Skeletal muscle satellite cell (primary cell): ENCODE results near the gene RNU1-1.
"Not testable (repeated sequence)": the region's sequence is repeated elsewhere in the genome, so short reads cannot be mapped to it uniquely, and the experiment has no call there.

Experiments used
- H3K27me3 ChIP-seq: 2 replicates; pipeline ENCODE4 v1.7.0; 2013; ENCODE audit warnings: low read length; ENCODE audit not compliant: control insufficient read depth, insufficient read depth
- H3K36me3 ChIP-seq: 2 replicates; pipeline ENCODE4 v1.7.0; 2013; ENCODE audit warnings: mild to moderate bottlenecking, control low read depth, low read length; ENCODE audit not compliant: insufficient read depth
- H3K4me1 ChIP-seq: 2 replicates; pipeline ENCODE4 v1.7.0; 2013; ENCODE audit warnings: low read length; ENCODE audit not compliant: control insufficient read depth, insufficient read depth
- H3K4me2 ChIP-seq: 2 replicates; pipeline ENCODE4 v1.7.0; 2013; ENCODE audit warnings: mild to moderate bottlenecking, low read length
- H3K4me3 ChIP-seq: 2 replicates; pipeline ENCODE4 v1.7.0; 2013; ENCODE audit warnings: low read length
- H3K9ac ChIP-seq: 2 replicates; pipeline ENCODE4 v1.7.0; 2013; ENCODE audit warnings: mild to moderate bottlenecking, low read depth, low read length, moderate library complexity
- H3K9me3 ChIP-seq: replicated peaks from 2 replicates; pipeline ENCODE4 v1.7.0; 2013; ENCODE audit warnings: mild to moderate bottlenecking, control low read depth, low read length

RNU1-1 gene

GRCh38 chr1:16487011-16487410, 27.1 kb downstream of the RNU1-1 start:
- not testable (repeated sequence) for H3K36me3 ChIP-seq, H3K4me2 ChIP-seq, H3K9me3 ChIP-seq, H3K4me1 ChIP-seq, H3K9ac ChIP-seq, H3K27me3 ChIP-seq, H3K4me3 ChIP-seq

DNA sequence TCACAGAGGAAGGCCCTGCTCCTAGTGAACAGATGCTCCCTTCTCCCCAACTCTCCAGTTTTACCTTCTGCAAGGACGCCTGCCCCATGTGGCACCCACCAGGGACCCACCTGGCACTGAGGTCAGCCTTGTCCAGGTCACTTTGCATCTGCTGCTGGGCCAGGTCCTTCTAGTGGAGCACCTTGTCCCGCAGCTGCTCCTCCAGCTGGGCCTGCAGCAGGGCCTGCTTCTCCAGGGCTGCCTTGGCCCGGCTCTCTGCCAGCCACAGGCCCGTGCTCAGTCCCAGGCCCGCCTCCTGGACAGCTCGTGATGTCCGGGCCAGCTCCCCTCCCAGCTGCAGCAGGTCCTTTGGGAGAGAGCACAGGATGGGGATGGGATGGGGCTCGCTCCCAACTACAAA, 27.8 kb downstream of the RNU1-1 start:
- H3K9ac ChIP-seq, H3K36me3 ChIP-seq, H3K27me3 ChIP-seq: not testable (repeated sequence)

DNA sequence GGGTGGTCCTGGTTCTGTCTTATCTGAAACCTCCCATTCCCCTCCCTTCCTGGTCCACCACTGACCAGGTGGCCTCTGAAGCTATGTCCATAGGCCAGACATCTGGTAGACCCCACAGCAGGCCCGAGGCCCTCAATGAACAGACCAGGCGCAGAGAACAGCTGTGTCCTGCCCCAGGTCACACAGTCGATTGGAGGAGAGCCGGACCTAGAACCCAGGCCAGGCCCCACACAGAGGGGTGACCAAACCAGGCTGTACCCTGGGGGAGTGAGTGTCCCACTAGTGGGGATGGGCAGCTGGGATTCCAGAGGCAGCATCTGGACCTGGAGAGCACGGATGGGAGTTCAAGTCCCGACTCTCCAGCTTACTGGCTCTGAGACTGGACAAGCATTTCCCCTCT, 29.2 kb downstream of the RNU1-1 start:
- Histone ChIP-seq H3K4me3 (no peak overlapping the region), H3K9ac (no peak overlapping the region), H3K4me1 (no peaks in the 10 kb centered on the region), H3K4me2 (no peak overlapping the region), H3K9me3 (no peaks in the 10 kb centered on the region), H3K27me3 (no peaks in the 10 kb centered on the region), H3K36me3 (peaks cover 7% of the 10 kb centered on the region)

More for the DNA sequence above, 27.8 kb downstream of the RNU1-1 start:
- H3K4me3 ChIP-seq, H3K9me3 ChIP-seq, H3K4me2 ChIP-seq, H3K4me1 ChIP-seq: not testable (repeated sequence)

- Histone ChIP-seq H3K9ac (no peak overlapping the region), H3K4me3 (no peak overlapping the region), H3K4me2 (no peak overlapping the region), H3K4me1 (no peaks in the 10 kb centered on the region), H3K27me3 (no peaks in the 10 kb centered on the region), H3K9me3 (no peaks in the 10 kb centered on the region), H3K36me3 (peaks cover 5% of the 10 kb centered on the region)
Measured at GRCh38 chr1:16484501-16484835, 29.6 kb downstream of the RNU1-1 start.

GRCh38 chr1:16483639-16484500, 30.2 kb downstream of the RNU1-1 start:
- not testable (repeated sequence) for H3K27me3 ChIP-seq, H3K4me3 ChIP-seq, H3K9ac ChIP-seq, H3K36me3 ChIP-seq, H3K4me2 ChIP-seq, H3K4me1 ChIP-seq, H3K9me3 ChIP-seq

DNA sequence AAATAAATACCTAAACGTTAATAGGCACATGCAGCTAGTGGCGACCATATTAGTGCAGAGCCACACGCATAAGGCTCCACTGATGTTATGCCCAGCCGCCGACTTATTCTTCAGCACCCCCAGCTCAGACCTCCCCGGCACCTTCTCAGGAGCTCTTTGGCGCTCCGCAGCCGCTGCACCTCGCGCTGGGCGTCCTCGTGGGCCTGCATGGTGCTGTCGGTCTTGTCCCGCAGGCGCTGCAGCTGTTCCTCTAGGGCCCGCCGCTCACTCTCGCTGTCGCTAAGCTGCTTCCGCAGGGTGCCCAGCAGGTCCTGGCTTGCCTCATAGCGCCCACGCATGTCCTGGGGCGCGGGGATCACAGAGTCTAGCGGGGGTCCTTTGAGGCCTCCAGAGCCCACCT, 30.9 kb downstream of the RNU1-1 start:
- H3K9ac ChIP-seq, H3K4me3 ChIP-seq, H3K4me2 ChIP-seq, H3K27me3 ChIP-seq, H3K36me3 ChIP-seq, H3K4me1 ChIP-seq, H3K9me3 ChIP-seq: not testable (repeated sequence)

DNA sequence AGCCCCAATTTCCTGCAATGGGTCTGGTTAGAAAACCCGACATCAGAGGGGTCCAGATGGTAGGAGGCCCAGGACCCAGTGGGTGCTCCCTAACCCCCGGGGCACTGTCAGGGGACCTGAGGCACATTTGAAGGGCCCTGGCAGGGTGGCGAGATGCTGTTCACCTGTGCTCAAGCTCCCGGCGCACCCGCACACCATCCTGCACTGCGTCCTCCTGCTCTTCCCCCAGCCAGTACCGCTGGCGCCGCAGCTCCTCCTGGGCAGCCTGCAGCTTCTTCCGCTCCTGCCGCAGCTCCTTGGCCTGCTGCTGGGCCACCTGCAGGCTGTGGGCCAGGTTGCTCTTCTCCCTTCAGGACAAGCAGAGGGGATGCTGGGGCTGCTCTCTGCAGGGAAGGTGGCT, 36.0 kb downstream of the RNU1-1 start:
- Histone ChIP-seq H3K4me3 (no peak overlapping the region), H3K9ac (no peak overlapping the region), H3K4me2 (no peak overlapping the region), H3K36me3 (peaks cover 33% of the 10 kb centered on the region), H3K27me3 (no peaks in the 10 kb centered on the region), H3K4me1 (no peaks in the 10 kb centered on the region), H3K9me3 (no peaks in the 10 kb centered on the region)

GRCh38 chr1:16475771-16476770, 38.0 kb downstream of the RNU1-1 start:
- H3K4me1 ChIP-seq, H3K4me2 ChIP-seq, H3K9ac ChIP-seq, H3K9me3 ChIP-seq, H3K4me3 ChIP-seq, H3K27me3 ChIP-seq: not testable (repeated sequence)
- H3K36me3 ChIP-seq, result peaks cover 40% of the 10 kb centered on the region

DNA sequence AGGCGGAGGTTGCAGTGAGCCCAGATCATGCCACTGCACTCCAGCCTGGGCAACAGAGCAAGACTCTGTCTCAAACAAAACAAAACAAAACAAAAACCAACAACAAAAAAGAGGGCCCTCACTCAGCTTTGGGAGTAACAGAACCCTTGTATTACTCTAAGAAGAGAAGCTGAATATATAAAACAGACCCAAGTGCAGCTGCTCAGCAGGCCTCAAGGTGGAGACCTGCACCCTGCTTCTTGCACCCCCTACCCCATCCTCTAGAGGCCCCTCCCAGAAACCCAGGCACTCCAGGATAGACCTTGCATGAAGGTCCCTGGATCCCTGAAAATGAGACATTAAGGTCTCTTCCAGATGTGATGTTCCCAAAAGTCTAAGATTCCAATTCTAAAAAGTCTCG, 39.2 kb downstream of the RNU1-1 start:
- H3K4me1 ChIP-seq, H3K9me3 ChIP-seq, H3K27me3 ChIP-seq, H3K9ac ChIP-seq, H3K4me2 ChIP-seq, H3K4me3 ChIP-seq: not testable (repeated sequence)
- H3K36me3 ChIP-seq, result peaks cover 37% of the 10 kb centered on the region

- H3K9ac ChIP-seq, result no peak overlapping the region
- H3K36me3 ChIP-seq, result peaks cover 37% of the 10 kb centered on the region
- H3K4me3 ChIP-seq, result no peak overlapping the region
- H3K27me3 ChIP-seq, result no peaks in the 10 kb centered on the region
- no peaks in the 10 kb centered on the region for H3K9me3 ChIP-seq
- H3K4me2 ChIP-seq, result no peak overlapping the region
- no peaks in the 10 kb centered on the region for H3K4me1 ChIP-seq
Measured at GRCh38 chr1:16474166-16474800, 39.8 kb downstream of the RNU1-1 start.

- Histone ChIP-seq H3K27me3 (no peaks in the 10 kb centered on the region), H3K4me2 (no peak overlapping the region), H3K9ac (no peak overlapping the region), H3K4me3 (no peak overlapping the region), H3K4me1 (no peaks in the 10 kb centered on the region), H3K9me3 (no peaks in the 10 kb centered on the region), H3K36me3 (peaks cover 22% of the 10 kb centered on the region)
Measured at GRCh38 chr1:16468558-16468957, 45.5 kb downstream of the RNU1-1 start.
